ENCODE results near the gene POLD4. TPM values are rescaled to one million over a fixed set of nuclear protein-coding genes. Genes with fewer than 3 reads are reported as not detected.

POLD4 gene
- total and polyA plus RNA-seq, 2 of the 13 experiments (the other 11 are each of a cell fraction or from before 2014, with no cell fraction given), result 10.5 to 27.4 TPM

DNA sequence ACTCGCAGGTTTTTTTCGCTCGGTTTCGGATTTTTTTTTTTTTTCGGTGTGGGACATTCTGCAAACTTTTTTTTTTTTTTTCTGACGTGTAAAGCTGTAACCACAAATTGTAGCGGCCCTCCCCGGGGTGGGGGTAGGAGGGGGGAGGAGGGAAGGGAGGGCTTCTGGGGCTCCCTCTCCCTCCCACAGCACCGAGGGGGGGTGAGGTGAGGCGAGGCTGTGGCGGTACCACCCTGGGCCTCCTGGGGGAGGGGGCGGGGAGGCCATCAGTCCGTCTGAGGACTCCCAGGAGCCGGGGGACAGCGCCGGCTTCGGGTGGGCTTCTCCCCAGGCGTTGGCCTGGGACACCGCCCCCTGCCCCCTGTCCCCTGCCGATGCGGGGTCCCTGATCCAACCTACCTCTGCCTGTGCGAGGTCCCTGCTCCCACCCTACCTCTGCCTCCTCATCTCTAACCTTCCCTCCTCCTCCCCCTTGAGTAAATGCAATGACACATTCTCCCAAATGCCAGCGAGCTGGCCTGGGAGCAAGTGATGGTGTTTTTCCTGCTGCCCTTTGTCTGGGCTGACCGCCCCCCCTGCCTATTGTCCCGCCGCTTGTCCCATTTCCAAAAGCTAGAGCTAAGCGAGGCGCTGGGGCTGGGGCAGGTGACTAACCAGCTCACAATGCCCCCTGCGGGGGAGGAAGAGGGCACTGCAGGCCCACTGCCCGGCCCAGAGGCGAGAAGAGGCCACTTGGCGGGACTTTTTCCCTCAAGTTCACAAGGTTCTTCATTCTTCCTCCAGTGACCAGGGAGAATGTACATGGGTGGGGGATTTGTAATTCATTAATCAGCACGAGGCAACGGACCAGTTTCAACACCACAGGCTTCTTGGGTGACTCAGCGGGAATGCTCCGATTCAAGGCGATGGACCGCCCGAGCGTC is 20.6 kb upstream of the POLD4 start (continued):
- TF ChIP-seq, protein P1, sequence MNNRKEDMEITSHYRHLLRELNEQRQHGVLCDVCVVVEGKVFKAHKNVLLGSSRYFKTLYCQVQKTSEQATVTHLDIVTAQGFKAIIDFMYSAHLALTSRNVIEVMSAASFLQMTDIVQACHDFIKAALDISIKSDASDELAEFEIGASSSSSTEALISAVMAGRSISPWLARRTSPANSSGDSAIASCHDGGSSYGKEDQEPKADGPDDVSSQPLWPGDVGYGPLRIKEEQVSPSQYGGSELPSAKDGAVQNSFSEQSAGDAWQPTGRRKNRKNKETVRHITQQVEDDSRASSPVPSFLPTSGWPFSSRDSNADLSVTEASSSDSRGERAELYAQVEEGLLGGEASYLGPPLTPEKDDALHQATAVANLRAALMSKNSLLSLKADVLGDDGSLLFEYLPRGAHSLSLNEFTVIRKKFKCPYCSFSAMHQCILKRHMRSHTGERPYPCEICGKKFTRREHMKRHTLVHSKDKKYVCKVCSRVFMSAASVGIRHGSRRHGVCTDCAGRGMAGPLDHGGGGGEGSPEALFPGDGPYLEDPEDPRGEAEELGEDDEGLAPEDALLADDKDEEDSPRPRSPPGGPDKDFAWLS (CRISPR knock-in tag; IDR thresholded peaks at IDR 0.05; ENCODE audit: borderline replicate concordance), result no peak
- no peak for TF ChIP-seq ELF4 (CRISPR knock-in tag; IDR thresholded peaks at IDR 0.05; ENCODE audit: borderline replicate concordance)
- TF ChIP-seq GFI1 (CRISPR knock-in tag; IDR thresholded peaks at IDR 0.05; ENCODE audit: borderline replicate concordance), result no peak
- TF ChIP-seq PLRG1 (conservative IDR thresholded peaks at IDR 0.05), result no peak
- TF ChIP-seq GABPA (IDR thresholded peaks at IDR 0.05; ENCODE audit: low read depth, low read length), result no peak
- no peak for TF ChIP-seq GABPA (CRISPR knock-in tag; IDR thresholded peaks at IDR 0.05; ENCODE audit: low read depth)
- no peak for TF ChIP-seq PHB2 (IDR thresholded peaks at IDR 0.05; ENCODE audit: partially characterized antibody)
- peak; percentile 41; the same call in 1 of the 2 replicates for TF ChIP-seq ZSCAN25 (CRISPR knock-in tag; IDR thresholded peaks at IDR 0.05)
- no peak for TF ChIP-seq ZZZ3 (CRISPR knock-in tag; IDR thresholded peaks at IDR 0.05; ENCODE audit: borderline replicate concordance)
- TF ChIP-seq ZNF383 (CRISPR knock-in tag; IDR thresholded peaks at IDR 0.05; ENCODE audit: borderline replicate concordance), result no peak
- TF ChIP-seq ZNF605 (CRISPR knock-in tag; IDR thresholded peaks at IDR 0.05), result no peak
- TF ChIP-seq MIER3 (CRISPR knock-in tag; IDR thresholded peaks at IDR 0.05; ENCODE audit: borderline replicate concordance), result no peak
- no peak for TF ChIP-seq ZNF816 (CRISPR knock-in tag; IDR thresholded peaks at IDR 0.05; ENCODE audit: borderline replicate concordance)
- no peak for TF ChIP-seq HNRNPLL (IDR thresholded peaks at IDR 0.05; ENCODE audit: low read depth, low read length, poor library complexity, severe bottlenecking)
- no peak for TF ChIP-seq KLF11 (CRISPR knock-in tag; IDR thresholded peaks at IDR 0.05)
- no peak for TF ChIP-seq MIER2 (CRISPR knock-in tag; IDR thresholded peaks at IDR 0.05)
- peak; percentile 44; the same call in 1 of the 2 replicates for TF ChIP-seq PHF21A (CRISPR knock-in tag; IDR thresholded peaks at IDR 0.05)
- peak; percentile 69; the same call in 1 of the 2 replicates for TF ChIP-seq KDM5B (CRISPR knock-in tag; IDR thresholded peaks at IDR 0.05; ENCODE audit: borderline replicate concordance)
- peak; percentile 22; the same call in 1 of the 2 replicates for TF ChIP-seq CBX5 (CRISPR knock-in tag; IDR thresholded peaks at IDR 0.05; ENCODE audit: borderline replicate concordance)
- TF ChIP-seq FOXP1 (IDR thresholded peaks at IDR 0.05), result no peak
- TF ChIP-seq FOXP1 (CRISPR knock-in tag; IDR thresholded peaks at IDR 0.05), result no peak
- no peak for TF ChIP-seq NR2C2 (CRISPR knock-in tag; IDR thresholded peaks at IDR 0.05; ENCODE audit: borderline replicate concordance)
- no peak for TF ChIP-seq NONO (IDR thresholded peaks at IDR 0.05)
- no peak for TF ChIP-seq NONO (CRISPR knock-in tag; conservative IDR thresholded peaks at IDR 0.05)
- TF ChIP-seq ATRX (CRISPR knock-in tag; IDR thresholded peaks at IDR 0.05; ENCODE audit: borderline replicate concordance), result no peak
- TF ChIP-seq ZNF143 (CRISPR knock-in tag; IDR thresholded peaks at IDR 0.05), result no peak
- TF ChIP-seq ZFP36L1 (CRISPR knock-in tag; IDR thresholded peaks at IDR 0.05), result no peak
- TF ChIP-seq NFYC (CRISPR knock-in tag; IDR thresholded peaks at IDR 0.05), result no peak
- TF ChIP-seq, protein P2, sequence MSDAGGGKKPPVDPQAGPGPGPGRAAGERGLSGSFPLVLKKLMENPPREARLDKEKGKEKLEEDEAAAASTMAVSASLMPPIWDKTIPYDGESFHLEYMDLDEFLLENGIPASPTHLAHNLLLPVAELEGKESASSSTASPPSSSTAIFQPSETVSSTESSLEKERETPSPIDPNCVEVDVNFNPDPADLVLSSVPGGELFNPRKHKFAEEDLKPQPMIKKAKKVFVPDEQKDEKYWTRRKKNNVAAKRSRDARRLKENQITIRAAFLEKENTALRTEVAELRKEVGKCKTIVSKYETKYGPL (CRISPR knock-in tag; IDR thresholded peaks at IDR 0.05), result no peak
- TF ChIP-seq, protein P3, sequence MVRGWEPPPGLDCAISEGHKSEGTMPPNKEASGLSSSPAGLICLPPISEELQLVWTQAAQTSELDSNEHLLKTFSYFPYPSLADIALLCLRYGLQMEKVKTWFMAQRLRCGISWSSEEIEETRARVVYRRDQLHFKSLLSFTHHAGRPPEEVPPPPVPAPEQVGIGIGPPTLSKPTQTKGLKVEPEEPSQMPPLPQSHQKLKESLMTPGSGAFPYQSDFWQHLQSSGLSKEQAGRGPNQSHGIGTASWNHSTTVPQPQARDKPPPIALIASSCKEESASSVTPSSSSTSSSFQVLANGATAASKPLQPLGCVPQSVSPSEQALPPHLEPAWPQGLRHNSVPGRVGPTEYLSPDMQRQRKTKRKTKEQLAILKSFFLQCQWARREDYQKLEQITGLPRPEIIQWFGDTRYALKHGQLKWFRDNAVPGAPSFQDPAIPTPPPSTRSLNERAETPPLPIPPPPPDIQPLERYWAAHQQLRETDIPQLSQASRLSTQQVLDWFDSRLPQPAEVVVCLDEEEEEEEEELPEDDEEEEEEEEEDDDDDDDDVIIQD (CRISPR knock-in tag; IDR thresholded peaks at IDR 0.05; ENCODE audit: low read depth), result no peak
